H1 (cell line): ENCODE data around the gene IFT43. TPM values are rescaled to one million over a fixed set of nuclear protein-coding genes. Genes with fewer than 3 reads are reported as not detected.

Experiments
- BRCA1 ChIP-seq: IDR thresholded peaks from 2 replicates; pipeline ENCODE4 v1.6.1; 2012; ENCODE audit warnings: low read depth, low read length, improper control_type of control experiment
- CHD1 ChIP-seq: IDR thresholded peaks from 2 replicates; pipeline ENCODE4 v1.6.1; 2012; ENCODE audit warnings: low read depth, low read length, improper control_type of control experiment
- CHD7 ChIP-seq: fragments of 300-600 bp; sonication (generic); IDR thresholded peaks from 2 replicates; pipeline ENCODE4 v1.7.1; 2012; ENCODE audit warnings: low read length, moderate library complexity, mild to moderate bottlenecking, inconsistent platforms; ENCODE audit not compliant: insufficient replicate concordance
- KDM1A ChIP-seq: fragments of 200-600, 300-600 bp; sonication (generic); IDR thresholded peaks from 2 replicates; pipeline ENCODE4 v1.7.1; 2016; ENCODE audit warnings: mild to moderate bottlenecking, low read length, borderline replicate concordance
- RAD21 ChIP-seq, 2 experiments: IDR thresholded peaks in 1 of 2; conservative IDR thresholded peaks in 1 of 2; 2 replicates each; pipeline ENCODE4 v1.6.1; 2011; ENCODE audit warnings: low read depth in 2 of 2, low read length in 2 of 2, improper control_type of control experiment in 1 of 2, inconsistent platforms in 1 of 2, mild to moderate bottlenecking in 1 of 2, moderate library complexity in 1 of 2
- RXRA ChIP-seq: IDR thresholded peaks from 2 replicates; pipeline ENCODE4 v1.6.1; 2011; ENCODE audit warnings: low read depth, mild to moderate bottlenecking, low read length, moderate library complexity; ENCODE audit not compliant: insufficient read depth
- SP2 ChIP-seq: IDR thresholded peaks from 2 replicates; pipeline ENCODE4 v1.6.1; 2012; ENCODE audit warnings: mild to moderate bottlenecking, low read length, inconsistent platforms
- TCF12 ChIP-seq: IDR thresholded peaks from 2 replicates; pipeline ENCODE4 v1.6.1; 2011; ENCODE audit warnings: low read depth, mild to moderate bottlenecking, low read length
- ZNF274 ChIP-seq: IDR thresholded peaks from 2 replicates; pipeline ENCODE4 v1.7.0; 2012; ENCODE audit warnings: low read length, borderline replicate concordance; ENCODE audit errors: extremely low read depth
- polyA plus RNA-seq, 7 experiments: library from polyadenylated mRNA; depleted of rRNA in 3 of 7; stranded (reverse) in 5 of 7; unstranded in 2 of 7; fragments of >200 nt in 5 of 7; fragments of 200-250 nt in 2 of 7; gene quantifications; 1 replicate in 5 of 7; 2 replicates in 1 of 7; 4 replicates in 1 of 7; pipeline versions ENCODE4 v1.2.1 to v1.2.3, GENCODE V29; 2011 to 2013; ENCODE audit warnings: missing spikeins in 2 of 7, mixed read lengths in 2 of 7
- total RNA-seq: library from RNA; stranded (reverse); fragmentation: NEBNext Ultra II Directional; extraction: Animal tissue kit (Norgen Biotek cat#: 25700); gene quantifications from 2 replicates; pipeline ENCODE4 v1.2.1, GENCODE V29; 2021

The IFT43 gene
- total and polyA plus RNA-seq, 2 of the 8 experiments (the other 6 are each of a cell fraction or from before 2014, with no cell fraction given): 17.0 to 20.8 TPM

- TF ChIP-seq CHD7 (no peak), RAD21 (IDR thresholded peaks at IDR 0.05 in 1 of 2, conservative IDR thresholded peaks at IDR 0.05 in 1 of 2; ENCODE audit: low read depth in 2 of 2, low read length in 2 of 2) (no peak), RXRA (no peak), KDM1A (no peak), CHD1 (no peak), BRCA1 (no peak), SP2 (no peak), ZNF274 (no peak), TCF12 (no peak)
These were observed 44.5 kb upstream of the IFT43 start (continued) for GRCh38 chr14:75941030-75941429.
